Mucosa of gallbladder (tissue), 1 donor: Measurements from ENCODE around the gene ZMYM4. TPM values are rescaled to one million over a fixed set of nuclear protein-coding genes. Genes with fewer than 3 reads are reported as not detected.
A peak's percentile ranks its signal among the peaks of the same experiment; 100 is the strongest.
"Not testable (repeated sequence)": the region's sequence is repeated elsewhere in the genome, so short reads cannot be mapped to it uniquely, and the experiment has no call there.

ENCODE experiments used
- DNase-seq: peaks from one replicate; pipeline ENCODE4 v3.0.0-alpha.2; 2020; ENCODE audit warnings: low spot score
- total RNA-seq: library from RNA; stranded (reverse); gene quantifications from one replicate; pipeline ENCODE4 v1.2.1, GENCODE V29; 2021
- donor health status: DM: no; HTN: no; CAD: no.

Gene ZMYM4
- total RNA-seq, 1 donor from 2014 or later = 55.5 TPM

- peak; percentile 24 for DNase-seq
Measured at GRCh38 chr1:35452106-35452774, 183.7 kb downstream of the ZMYM4 start.

GRCh38 chr1:35453031-35453430, 184.5 kb downstream of the ZMYM4 start:
- DNase-seq = no peak

- DNase-seq = no peak
Measured at GRCh38 chr1:35454176-35454575, 185.7 kb downstream of the ZMYM4 start.

GRCh38 chr1:35454616-35455015, 186.1 kb downstream of the ZMYM4 start:
- no peak for DNase-seq

- DNase-seq = no peak
Measured at GRCh38 chr1:35460796-35461195, 192.3 kb downstream of the ZMYM4 start.

- DNase-seq = no peak
Measured at GRCh38 chr1:35461966-35462651, 193.6 kb downstream of the ZMYM4 start.

GRCh38 chr1:35463232-35463631, 194.7 kb downstream of the ZMYM4 start:
- no peak for DNase-seq

- not testable (repeated sequence) for DNase-seq
Measured at GRCh38 chr1:35463749-35464148, 195.2 kb downstream of the ZMYM4 start.

GRCh38 chr1:35466120-35466519, 197.6 kb downstream of the ZMYM4 start:
- no peak for DNase-seq

- no peak for DNase-seq
Measured at GRCh38 chr1:35470977-35471613, 202.6 kb downstream of the ZMYM4 start.

Other genes starting within 250 kb of the ZMYM4 start
- 19.6 TPM for gene ZMYM6, start 236.8 kb upstream of the ZMYM4 start, total RNA-seq
- gene ZMYM1, start 189.3 kb upstream of the ZMYM4 start, total RNA-seq = 14.9 TPM
- 164 TPM for gene SFPQ, start 75.6 kb upstream of the ZMYM4 start, total RNA-seq